Panc1 (cell line): ENCODE data around the gene TGFB2. TPM values are rescaled to one million over a fixed set of nuclear protein-coding genes. Genes with fewer than 3 reads are reported as not detected.

Source experiments
- ATAC-seq: fragments of 200-7000 bp; cut with Tn5 transposase; 2 replicates; pipeline ENCODE4 v1.9.1; 2020; ENCODE audit warnings: mild to moderate bottlenecking, moderate library complexity
- BruUV-seq: library from RNA; stranded (reverse); fragments of 400-500 nt; replicated peaks from 2 replicates; lab custom pipeline; 2021; lab: Mats Ljungman, UMichigan
- CTCF ChIA-PET: fragments of 300-600 bp; sonication (Branson Sonifier 250); formaldehyde crosslinking; loops from one replicate; lab custom pipeline; 2022; ENCODE audit warnings: antibody characterized with exemption; lab: Charles Lee
- POLR2A ChIA-PET: fragments of 300-600 bp; sonication (Branson Sonifier 250); formaldehyde crosslinking; loops from one replicate; lab custom pipeline; 2022; ENCODE audit warnings: antibody characterized with exemption; lab: Charles Lee
- DNase-seq: peaks from one replicate; pipeline ENCODE4 v3.0.0-alpha.2; 2010; ENCODE audit warnings: low read depth, low spot score
- H3K27ac ChIP-seq: 2 replicates; pipeline ENCODE4 v1.5.1; 2011; ENCODE audit warnings: mild to moderate bottlenecking, low read length, inconsistent platforms
- H3K27me3 ChIP-seq: fragments of 200-500 bp; sonication (Bioruptor generic); 2 replicates; pipeline ENCODE4 v1.6.0; 2014; ENCODE audit warnings: low read length, inconsistent platforms; ENCODE audit not compliant: control insufficient read depth, insufficient read depth
- H3K36me3 ChIP-seq: fragments of 200-500 bp; sonication (Bioruptor generic); 2 replicates; pipeline ENCODE4 v1.5.1; 2014; ENCODE audit warnings: inconsistent platforms, mild to moderate bottlenecking, low read length, moderate library complexity; ENCODE audit not compliant: control insufficient read depth, insufficient read depth
- H3K4me1 ChIP-seq: 2 replicates; pipeline ENCODE4 v1.5.1; 2011; ENCODE audit warnings: inconsistent platforms, mild to moderate bottlenecking, low read length, moderate library complexity; ENCODE audit not compliant: control insufficient read depth, insufficient read depth
- H3K4me3 ChIP-seq, 2 experiments: 2 replicates each; pipeline ENCODE4 v1.5.1; 2011 to 2012; ENCODE audit warnings: low read depth in 2 of 2, low read length in 2 of 2, mild to moderate bottlenecking in 2 of 2, inconsistent platforms in 1 of 2, moderate library complexity in 1 of 2
- H3K9me3 ChIP-seq: fragments of 200-500 bp; sonication (Bioruptor generic); 2 replicates; pipeline ENCODE4 v1.5.1; 2014; ENCODE audit warnings: low read depth, mild to moderate bottlenecking, inconsistent platforms, low read length, moderate library complexity; ENCODE audit not compliant: control insufficient read depth, insufficient read depth
- POLR2AphosphoS5 ChIP-seq: IDR thresholded peaks from 2 replicates; pipeline ENCODE4 v1.6.1; 2012; ENCODE audit warnings: mild to moderate bottlenecking, low read depth, low read length, moderate library complexity
- SIN3A ChIP-seq: IDR thresholded peaks from 2 replicates; pipeline ENCODE4 v1.6.1; 2012; ENCODE audit warnings: low read depth, mild to moderate bottlenecking, low read length, moderate library complexity, borderline replicate concordance; ENCODE audit not compliant: insufficient read depth
- TCF7L2 ChIP-seq: IDR thresholded peaks from 2 replicates; pipeline ENCODE4 v1.6.1; 2011; ENCODE audit warnings: mild to moderate bottlenecking, low read depth, low read length, inconsistent platforms
- in situ Hi-C: cut with HindIII; loops from 2 replicates; pipeline ENCODE4 v1.10.0; 2016; ENCODE audit warnings: low sequenced_read_pairs, low pct_unique_long_range_greater_than_20kb
- intact Hi-C: fragments of 100-400 bp; cut with micrococcal nuclease; formaldehyde crosslinking; loops from one replicate; pipeline ENCODE4 v1.10.0; 2022; ENCODE audit not compliant: unreplicated experiment
- total RNA-seq: library from RNA; stranded (reverse); gene quantifications from one replicate; pipeline ENCODE4 v1.2.1, GENCODE V29; 2021; ENCODE audit not compliant: unreplicated experiment
- TF ChIP-seq, protein P1 (sequence below), 2 experiments: IDR thresholded peaks; 2 replicates each; pipeline ENCODE4 v1.6.1; 2011 to 2012; ENCODE audit warnings: low read depth in 2 of 2, control low read depth in 1 of 2, low read length in 1 of 2, mild to moderate bottlenecking in 1 of 2, moderate library complexity in 1 of 2; ENCODE audit not compliant: insufficient read depth in 1 of 2
- TF ChIP-seq, protein P2 (sequence below): fragments of 450-650 bp; IDR thresholded peaks from 2 replicates; pipeline ENCODE4 v1.5.1; 2017; ENCODE audit warnings: mild to moderate bottlenecking

TGFB2 gene
- total RNA-seq, 1 experiment from 2014 or later = 58.9 TPM

DNA sequence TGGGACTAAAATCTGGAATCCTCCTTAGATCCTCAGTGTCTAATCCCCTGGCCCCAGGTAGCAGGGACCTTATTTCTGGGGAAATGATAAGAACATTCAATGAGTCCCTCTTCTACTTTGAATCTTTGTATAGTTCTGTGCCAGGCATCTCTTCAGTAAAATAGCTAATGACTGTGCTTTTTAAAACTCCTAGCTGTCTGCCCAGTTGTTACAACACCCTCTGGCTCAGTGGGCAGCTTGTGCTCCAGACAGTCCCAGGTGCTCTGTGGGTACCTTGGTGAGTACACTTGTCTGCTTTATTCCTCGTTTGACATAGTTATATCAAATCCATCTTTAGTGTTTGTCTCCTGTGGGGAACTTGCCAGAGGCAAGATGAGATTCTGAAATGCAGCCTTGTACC, 18.0 kb downstream of the TGFB2 start:
- no peak for TF ChIP-seq POLR2AphosphoS5
- ATAC-seq (no peak), DNase-seq (no peak)
- no TSS peak for BruUV-seq
- ChIA-PET CTCF (no interaction called here), POLR2A (interaction anchor here (0.9 kb wide), 1 partner anchor 11 kb away, joined by 3 read pairs; no protein-coding TSS in a partner anchor)
- Histone ChIP-seq H3K36me3 (peaks cover 2% of the 10 kb centered on the region; the same call in 1 of the 2 replicates), H3K9me3 (no peaks in the 10 kb centered on the region), H3K27me3 (no peaks in the 10 kb centered on the region), H3K4me3 (no peak overlapping the region), H3K4me1 (peaks cover 98% of the 10 kb centered on the region), H3K27ac (peak overlapping the region; percentile 100)
- in situ Hi-C loops = no loop called here
- intact Hi-C loops = loop anchor here (5.0 kb wide), 2 partner anchors 99 to 704 kb away; no protein-coding TSS in a partner anchor

DNA sequence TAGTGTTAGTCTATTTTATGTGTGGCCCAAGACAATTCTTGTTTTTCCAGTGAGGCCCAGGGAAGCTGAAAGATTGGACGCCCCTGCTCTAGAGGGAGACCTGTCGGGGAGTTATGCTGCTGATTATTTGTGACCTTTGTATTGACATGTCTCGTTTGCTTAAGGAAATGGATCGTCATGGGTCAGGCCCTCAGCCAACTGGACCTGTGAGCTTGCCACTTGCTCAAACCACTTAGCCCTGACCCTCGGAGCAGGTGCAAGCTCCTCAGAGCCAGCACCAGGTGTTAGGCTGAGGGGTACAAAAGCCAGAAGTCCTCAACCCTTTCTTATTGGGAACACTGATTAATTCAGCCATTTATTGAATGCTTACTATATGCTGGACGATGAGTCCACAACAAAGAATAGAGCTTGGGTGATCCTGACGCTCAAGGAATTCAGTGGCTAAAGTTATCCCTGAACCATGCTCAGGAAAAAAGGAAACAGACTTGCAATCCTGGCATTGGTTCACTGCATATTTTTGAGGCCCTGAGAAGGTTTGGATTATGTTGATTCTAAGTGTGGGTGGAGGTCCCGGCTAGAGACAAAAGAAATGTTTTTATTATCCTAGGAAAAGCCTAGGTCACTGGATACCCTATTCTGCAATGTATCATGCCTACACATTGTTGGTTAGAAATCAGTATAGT, 19.0 kb downstream of the TGFB2 start:
- peaks cover 2% of the 10 kb centered on the region; the same call in 1 of the 2 replicates for H3K36me3 ChIP-seq
- peak overlapping the region; percentile 100 for H3K27ac ChIP-seq
- H3K4me1 ChIP-seq = peaks cover 93% of the 10 kb centered on the region
- DNase-seq = no peak
- H3K9me3 ChIP-seq = no peaks in the 10 kb centered on the region
- ChIA-PET POLR2A (interaction anchor here (0.9 kb wide), 1 partner anchor 10 kb away, joined by 3 read pairs; no protein-coding TSS in a partner anchor), CTCF (interaction anchor here (0.7 kb wide), 1 partner anchor 193 kb away, joined by 3 read pairs; no protein-coding TSS in a partner anchor)
- no peak for ATAC-seq
- TF ChIP-seq TCF7L2 (no peak), SIN3A (no peak), POLR2AphosphoS5 (no peak)
- TF ChIP-seq, protein P1, sequence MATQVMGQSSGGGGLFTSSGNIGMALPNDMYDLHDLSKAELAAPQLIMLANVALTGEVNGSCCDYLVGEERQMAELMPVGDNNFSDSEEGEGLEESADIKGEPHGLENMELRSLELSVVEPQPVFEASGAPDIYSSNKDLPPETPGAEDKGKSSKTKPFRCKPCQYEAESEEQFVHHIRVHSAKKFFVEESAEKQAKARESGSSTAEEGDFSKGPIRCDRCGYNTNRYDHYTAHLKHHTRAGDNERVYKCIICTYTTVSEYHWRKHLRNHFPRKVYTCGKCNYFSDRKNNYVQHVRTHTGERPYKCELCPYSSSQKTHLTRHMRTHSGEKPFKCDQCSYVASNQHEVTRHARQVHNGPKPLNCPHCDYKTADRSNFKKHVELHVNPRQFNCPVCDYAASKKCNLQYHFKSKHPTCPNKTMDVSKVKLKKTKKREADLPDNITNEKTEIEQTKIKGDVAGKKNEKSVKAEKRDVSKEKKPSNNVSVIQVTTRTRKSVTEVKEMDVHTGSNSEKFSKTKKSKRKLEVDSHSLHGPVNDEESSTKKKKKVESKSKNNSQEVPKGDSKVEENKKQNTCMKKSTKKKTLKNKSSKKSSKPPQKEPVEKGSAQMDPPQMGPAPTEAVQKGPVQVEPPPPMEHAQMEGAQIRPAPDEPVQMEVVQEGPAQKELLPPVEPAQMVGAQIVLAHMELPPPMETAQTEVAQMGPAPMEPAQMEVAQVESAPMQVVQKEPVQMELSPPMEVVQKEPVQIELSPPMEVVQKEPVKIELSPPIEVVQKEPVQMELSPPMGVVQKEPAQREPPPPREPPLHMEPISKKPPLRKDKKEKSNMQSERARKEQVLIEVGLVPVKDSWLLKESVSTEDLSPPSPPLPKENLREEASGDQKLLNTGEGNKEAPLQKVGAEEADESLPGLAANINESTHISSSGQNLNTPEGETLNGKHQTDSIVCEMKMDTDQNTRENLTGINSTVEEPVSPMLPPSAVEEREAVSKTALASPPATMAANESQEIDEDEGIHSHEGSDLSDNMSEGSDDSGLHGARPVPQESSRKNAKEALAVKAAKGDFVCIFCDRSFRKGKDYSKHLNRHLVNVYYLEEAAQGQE (IDR thresholded peaks at IDR 0.05; ENCODE audit: insufficient read depth in 1 of 2, low read depth in 2 of 2, low read length in 1 of 2) = no peak
- TF ChIP-seq, protein P2, sequence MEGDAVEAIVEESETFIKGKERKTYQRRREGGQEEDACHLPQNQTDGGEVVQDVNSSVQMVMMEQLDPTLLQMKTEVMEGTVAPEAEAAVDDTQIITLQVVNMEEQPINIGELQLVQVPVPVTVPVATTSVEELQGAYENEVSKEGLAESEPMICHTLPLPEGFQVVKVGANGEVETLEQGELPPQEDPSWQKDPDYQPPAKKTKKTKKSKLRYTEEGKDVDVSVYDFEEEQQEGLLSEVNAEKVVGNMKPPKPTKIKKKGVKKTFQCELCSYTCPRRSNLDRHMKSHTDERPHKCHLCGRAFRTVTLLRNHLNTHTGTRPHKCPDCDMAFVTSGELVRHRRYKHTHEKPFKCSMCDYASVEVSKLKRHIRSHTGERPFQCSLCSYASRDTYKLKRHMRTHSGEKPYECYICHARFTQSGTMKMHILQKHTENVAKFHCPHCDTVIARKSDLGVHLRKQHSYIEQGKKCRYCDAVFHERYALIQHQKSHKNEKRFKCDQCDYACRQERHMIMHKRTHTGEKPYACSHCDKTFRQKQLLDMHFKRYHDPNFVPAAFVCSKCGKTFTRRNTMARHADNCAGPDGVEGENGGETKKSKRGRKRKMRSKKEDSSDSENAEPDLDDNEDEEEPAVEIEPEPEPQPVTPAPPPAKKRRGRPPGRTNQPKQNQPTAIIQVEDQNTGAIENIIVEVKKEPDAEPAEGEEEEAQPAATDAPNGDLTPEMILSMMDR = no peak
- no peak overlapping the region; a peak in 1 of 4 replicates for H3K4me3 ChIP-seq
- intact Hi-C loops = loop anchor here (5.0 kb wide), 2 partner anchors 98 to 703 kb away; no protein-coding TSS in a partner anchor
- in situ Hi-C loops = no loop called here
- BruUV-seq = no TSS peak
- H3K27me3 ChIP-seq = no peaks in the 10 kb centered on the region
